ENCODE results near the gene DEGS1.

GRCh38 chr1:224168859-224169380, 14.1 kb upstream of the DEGS1 start:
- TF ChIP-seq CTCF (IDR thresholded peaks at IDR 0.05; ENCODE audit: low read depth, low read length, poor library complexity, severe bottlenecking) (no peak), EZH2phosphoT487 (IDR thresholded peaks at IDR 0.05; ENCODE audit: borderline replicate concordance, low read length) (no peak)
